HG03175 (cell line): ENCODE results near the gene ANO10.
"Not testable (repeated sequence)": the region's sequence is repeated elsewhere in the genome, so short reads cannot be mapped to it uniquely, and the experiment has no call there.

Experiments used
- ATAC-seq: cut with Tn5 transposase; IDR thresholded peaks from one replicate; pipeline ENCODE4 v1.9.1; 2021; ENCODE audit warnings: mild to moderate bottlenecking, moderate library complexity; ENCODE audit not compliant: unreplicated experiment

ANO10 gene

GRCh38 chr3:43388175-43388574 is 233.6 kb downstream of the ANO10 start:
- no peak for ATAC-seq

- ATAC-seq = no peak
Observed at GRCh38 chr3:43379343-43379742, 242.5 kb downstream of the ANO10 start.

- peak; percentile 85 for ATAC-seq
Observed at GRCh38 chr3:43378066-43378935, 243.5 kb downstream of the ANO10 start.

- ATAC-seq = no peak
Observed at GRCh38 chr3:43373560-43373928, 248.3 kb downstream of the ANO10 start.

DNA sequence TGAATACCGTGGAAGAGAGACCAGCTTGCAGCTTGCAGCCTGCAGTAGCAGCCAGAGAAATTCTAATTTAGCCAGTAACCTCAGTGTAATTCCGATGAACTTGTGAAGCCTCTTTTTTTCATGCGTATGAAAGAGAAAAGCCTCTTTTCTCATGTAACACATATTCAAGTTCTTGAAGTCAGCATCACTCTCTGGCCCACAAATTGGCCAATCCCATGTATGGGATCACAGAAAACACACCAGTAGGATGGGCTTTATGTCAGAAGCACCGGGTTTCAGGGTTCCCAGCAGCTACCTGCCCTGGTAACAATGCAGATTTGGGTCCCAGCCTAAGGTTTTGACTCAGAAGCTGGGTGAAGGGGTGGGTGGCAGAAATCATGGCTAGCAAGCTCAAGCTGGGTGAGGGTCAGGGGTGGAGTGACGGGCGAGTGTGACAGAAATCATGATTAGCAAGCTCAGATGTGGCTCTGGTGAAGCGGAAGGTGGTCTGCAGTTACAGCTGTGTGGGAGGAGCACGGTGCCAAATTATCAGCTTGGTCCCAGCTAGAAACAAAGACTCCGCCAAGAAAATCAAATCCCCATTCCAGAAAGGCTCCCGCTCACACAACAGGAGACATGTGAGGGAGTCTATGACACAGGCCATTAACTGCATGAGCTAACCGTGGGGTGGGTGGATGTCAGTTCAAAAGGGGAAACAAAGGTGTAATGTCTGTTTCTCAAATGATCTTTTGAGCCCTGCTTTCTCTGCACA is 248.8 kb downstream of the ANO10 start:
- ATAC-seq = no peak

DNA sequence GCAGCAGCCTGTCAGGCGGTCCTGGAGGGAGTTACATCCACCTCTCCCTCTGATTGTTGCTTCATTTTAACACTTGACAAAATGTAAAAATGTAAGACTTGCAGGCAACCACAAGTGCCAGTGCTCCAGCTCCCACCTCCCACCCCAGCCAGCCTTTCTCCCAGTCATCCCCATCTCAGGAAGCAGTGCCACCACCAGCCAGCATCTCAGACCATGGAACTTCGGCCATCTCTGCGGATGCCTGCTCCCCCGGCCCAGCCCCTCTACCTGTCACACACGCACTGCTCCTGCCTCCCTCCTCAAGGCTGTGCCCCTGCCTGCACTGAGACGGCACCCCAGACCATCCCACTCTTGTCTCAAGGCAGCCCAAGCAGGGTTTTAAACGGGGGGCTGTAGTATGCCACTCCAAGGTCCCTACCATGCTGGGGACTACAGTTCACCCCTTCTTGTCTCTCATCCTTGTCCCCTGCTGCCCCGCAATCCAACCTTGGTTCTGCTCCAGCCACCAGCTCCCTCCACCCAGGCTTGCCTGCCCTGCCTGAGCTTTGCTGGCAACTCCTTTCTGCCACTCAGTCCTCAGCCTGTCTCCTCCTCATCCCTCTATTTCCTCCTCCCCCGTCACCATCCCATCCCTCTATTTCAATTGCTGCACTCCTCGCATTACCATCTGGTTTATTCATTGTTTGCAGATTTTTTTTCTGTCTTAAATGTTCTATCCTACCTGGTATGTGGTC is 249.6 kb downstream of the ANO10 start:
- ATAC-seq = no peak

GRCh38 chr3:43371494-43371893 is 250.3 kb downstream of the ANO10 start:
- no peak for ATAC-seq

- ATAC-seq = no peak
Observed at GRCh38 chr3:43370293-43370980, 251.4 kb downstream of the ANO10 start.

DNA sequence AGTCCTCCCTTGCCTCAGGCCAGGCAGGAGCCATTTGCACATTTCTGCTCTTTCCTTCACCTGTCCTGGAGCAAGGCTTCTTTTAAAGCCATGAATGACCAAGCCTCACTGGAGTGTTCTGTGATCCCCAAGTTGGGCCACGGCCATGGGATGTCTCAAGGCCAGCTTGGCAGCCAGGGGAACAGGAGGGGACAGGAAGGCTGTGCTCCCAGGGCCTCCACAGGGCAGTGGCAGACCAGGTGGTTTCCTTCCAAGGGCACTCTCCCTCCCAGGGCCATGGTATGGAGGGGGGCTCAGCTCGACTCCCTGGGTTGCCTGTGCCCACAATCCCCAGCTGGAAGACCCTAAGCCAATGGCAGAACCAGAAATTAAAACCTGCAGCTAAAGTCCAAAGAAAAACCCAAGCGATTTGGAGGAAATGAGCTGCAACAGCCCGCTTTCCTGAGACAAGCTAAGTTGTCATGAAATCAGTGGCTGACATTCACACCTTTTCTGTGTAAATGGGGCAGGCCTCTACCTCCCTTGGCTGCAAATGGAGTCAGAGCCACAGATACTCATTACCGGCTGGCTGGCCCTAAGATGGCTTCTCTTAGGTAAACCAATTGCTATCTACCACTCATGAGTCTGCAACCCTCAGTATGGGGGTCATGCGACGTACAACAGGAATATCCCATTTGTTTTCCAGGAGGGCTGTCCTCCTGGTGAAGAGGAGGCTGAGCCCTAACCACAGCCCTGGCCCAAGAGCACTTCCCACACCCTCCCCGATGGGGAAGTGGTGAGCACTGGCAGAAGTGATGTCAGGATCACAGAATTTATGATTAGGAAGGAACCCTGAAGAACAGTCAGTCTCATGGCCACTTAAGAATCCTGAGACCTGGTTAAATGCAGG is 252.2 kb downstream of the ANO10 start:
- ATAC-seq = no peak

GRCh38 chr3:43366885-43367284 is 254.9 kb downstream of the ANO10 start:
- ATAC-seq = no peak

DNA sequence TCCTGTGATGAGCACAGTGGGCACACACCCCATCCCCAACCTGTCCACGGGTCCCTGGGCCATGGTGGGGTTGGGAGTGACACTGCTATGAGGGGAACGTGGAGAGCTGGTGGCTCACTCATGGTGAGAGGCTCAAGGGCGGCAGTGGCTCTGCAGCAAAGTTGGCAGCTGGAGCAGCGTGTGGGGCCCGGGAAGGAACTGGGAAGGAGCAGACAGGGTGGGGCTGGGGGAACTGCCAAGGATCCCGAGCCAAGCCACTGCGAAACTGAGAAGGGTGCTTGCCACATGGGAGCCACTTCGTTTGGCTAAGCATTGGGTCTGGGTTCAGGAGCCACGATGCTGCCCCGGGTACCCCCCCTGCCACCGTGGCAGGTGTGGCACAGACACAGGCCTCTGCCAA is 255.3 kb downstream of the ANO10 start:
- ATAC-seq = no peak

- ATAC-seq = no peak
Observed at GRCh38 chr3:43365601-43366305, 256.1 kb downstream of the ANO10 start.

DNA sequence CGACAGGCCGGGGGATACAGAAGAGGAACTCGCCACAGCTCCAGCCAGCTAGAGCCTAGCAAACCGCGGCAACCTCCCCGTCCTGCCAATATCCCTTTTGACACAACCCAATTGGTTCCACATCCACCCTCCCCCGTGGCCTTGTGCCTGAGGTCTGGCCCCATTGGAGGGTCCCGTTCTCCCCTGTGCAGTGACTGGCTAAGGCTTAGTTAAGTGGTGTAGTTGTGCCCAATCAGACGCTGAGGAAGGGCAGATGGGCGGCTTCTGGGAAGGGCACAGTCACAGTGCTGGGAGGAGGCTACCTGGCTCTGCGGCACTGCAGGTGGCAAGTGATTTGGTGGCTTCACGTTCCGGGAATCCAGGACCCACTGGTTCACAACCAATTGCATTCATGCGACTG is 256.9 kb downstream of the ANO10 start:
- ATAC-seq = no peak

DNA sequence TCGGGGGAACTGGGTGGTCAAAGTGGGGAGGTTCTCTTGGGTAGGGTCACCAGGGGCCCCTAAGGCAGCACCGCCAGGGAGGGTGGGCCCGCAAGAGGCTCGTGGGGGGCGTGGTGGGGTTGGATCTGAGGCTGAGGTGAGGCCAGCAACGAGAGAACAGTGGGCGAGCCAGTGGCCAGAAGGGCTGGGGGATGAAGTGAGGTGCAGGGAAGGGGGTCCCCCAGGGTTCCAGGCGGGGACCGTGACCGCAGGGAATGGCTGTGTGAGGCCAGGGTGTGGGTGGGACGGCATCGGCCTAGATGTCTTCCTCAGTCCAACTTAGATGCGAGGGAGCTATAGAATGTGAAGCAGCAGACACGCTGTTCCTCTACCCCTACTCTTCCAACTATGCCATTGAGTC is 257.3 kb downstream of the ANO10 start:
- no peak for ATAC-seq

DNA sequence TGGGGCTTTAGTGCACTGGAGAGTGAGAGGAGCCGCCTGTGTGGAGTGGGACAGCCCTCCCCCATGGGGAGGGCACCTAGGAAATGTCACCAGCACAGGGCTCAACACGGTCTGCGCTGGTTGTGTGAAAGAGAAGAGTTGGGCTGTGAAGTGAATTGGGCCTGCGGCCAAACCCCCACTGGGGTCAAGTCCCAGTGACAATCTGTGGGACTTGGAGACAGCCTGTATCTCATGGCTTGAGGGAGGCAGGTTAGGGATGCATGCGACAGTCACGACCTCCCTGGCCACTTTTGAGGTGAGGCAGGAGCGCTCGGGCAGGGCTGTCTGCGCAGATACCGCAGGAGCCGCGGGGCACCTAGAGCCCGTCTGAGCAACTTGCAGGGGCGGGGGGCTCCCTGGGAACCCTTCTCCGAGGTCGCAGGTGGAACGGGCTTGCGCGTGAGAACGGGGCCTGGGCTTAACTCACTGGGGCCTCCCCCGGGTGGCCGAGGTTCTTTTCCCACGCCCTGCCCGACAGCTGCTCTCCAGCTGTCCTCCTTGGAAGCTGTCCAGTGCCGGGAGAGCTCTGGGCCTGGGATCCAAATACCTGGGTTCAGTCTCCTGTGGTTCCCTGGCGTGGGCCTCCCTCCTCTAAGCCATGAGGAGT is 258.1 kb downstream of the ANO10 start:
- ATAC-seq = no peak

DNA sequence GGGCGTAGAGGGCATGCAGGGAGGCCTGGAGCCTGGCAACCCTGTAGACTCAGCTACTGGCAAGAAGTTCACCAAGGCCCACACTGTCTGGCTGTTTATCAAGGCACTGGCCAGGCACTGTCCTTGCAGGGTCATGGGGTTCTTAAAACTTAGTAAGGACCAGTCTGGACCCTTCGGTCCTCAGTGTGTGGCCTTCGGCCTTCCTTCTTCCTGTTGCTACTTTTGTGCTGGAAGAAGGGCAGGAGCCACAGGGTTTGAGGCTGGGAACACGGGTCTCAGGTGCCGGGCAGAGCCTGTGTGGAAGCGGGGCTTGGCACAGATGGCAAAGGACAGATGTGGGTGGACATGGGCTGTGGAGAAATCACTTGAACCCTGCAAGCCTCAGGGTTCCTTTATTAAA is 258.9 kb downstream of the ANO10 start:
- ATAC-seq = no peak

- no peak for ATAC-seq
Observed at GRCh38 chr3:43362183-43362582, 259.6 kb downstream of the ANO10 start.

GRCh38 chr3:43361077-43361476 is 260.7 kb downstream of the ANO10 start:
- ATAC-seq = no peak

- ATAC-seq = not testable (repeated sequence)
Observed at GRCh38 chr3:43356033-43356432, 265.8 kb downstream of the ANO10 start.
